A549 (cell line): ENCODE results near the gene RELT. TPM values are rescaled to one million over a fixed set of nuclear protein-coding genes. Genes with fewer than 3 reads are reported as not detected.

Experiments
- ATAC-seq, 2 experiments: fragments of 200-7000 bp in 1 of 2; fragments of >200 bp in 1 of 2; cut with Nextera tagmentation in 1 of 2; cut with Tn5 transposase in 1 of 2; 3 replicates each; pipeline versions ENCODE4 v1.8.0 to v1.9.1; 2018 to 2020; ENCODE audit warnings: mild to moderate bottlenecking in 1 of 2, moderate library complexity in 1 of 2
- CTCF ChIA-PET: fragments of 300-600 bp; sonication (Branson Sonifier 250); formaldehyde crosslinking; extraction: SDS; loops from one replicate; lab custom pipeline; 2021; ENCODE audit warnings: antibody characterized with exemption, inconsistent platforms; lab: Yijun Ruan, JAX
- POLR2A ChIA-PET: fragments of 350-600 bp; formaldehyde crosslinking; extraction: SDS; loops from one replicate; lab custom pipeline; 2021; ENCODE audit warnings: antibody characterized with exemption, inconsistent platforms; lab: Yijun Ruan, JAX
- DNase-seq, 2 experiments: peaks; one replicate each; pipeline versions ENCODE4 v3.0.0 to v3.0.0-alpha.2; 2011 to 2016; ENCODE audit warnings: low read depth in 1 of 2, low spot score in 1 of 2
- FAIRE-seq: peaks from 2 replicates; lab custom pipeline; 2011; peaks lifted over from hg19 to GRCh38; lab: Jason Lieb, UNC
- H3K27ac ChIP-seq, 2 experiments: fragments of >200 bp; sonication (Bioruptor Twin); formaldehyde crosslinking; 3 replicates each; pipeline ENCODE4 v1.5.1; 2016 to 2017
- H3K4me1 ChIP-seq: fragments of >200 bp; sonication (Bioruptor Twin); formaldehyde crosslinking; 3 replicates; pipeline ENCODE4 v1.6.1; 2016
- H3K4me2 ChIP-seq: fragments of >200 bp; sonication (Bioruptor Twin); formaldehyde crosslinking; 3 replicates; pipeline ENCODE4 v1.6.1; 2016
- H3K4me3 ChIP-seq: fragments of >200 bp; sonication (Bioruptor Twin); formaldehyde crosslinking; 3 replicates; pipeline ENCODE4 v1.5.1; 2016
- H3K9me3 ChIP-seq: fragments of >200 bp; sonication (Bioruptor Twin); formaldehyde crosslinking; 3 replicates; pipeline ENCODE4 v1.6.1; 2016
- CEBPB ChIP-seq, 2 experiments: fragments of >200 bp in 1 of 2; sonication (Bioruptor Twin) in 1 of 2; formaldehyde crosslinking in 1 of 2; IDR thresholded peaks; 2 replicates each; pipeline ENCODE4 v1.6.1; 2012 to 2016
- CTCF ChIP-seq: fragments of >200 bp; sonication (Bioruptor Twin); formaldehyde crosslinking; IDR thresholded peaks from 3 replicates; pipeline ENCODE4 v1.5.1; 2016
- HOXB13 ChIP-seq: fragments of 250-450 bp; sonication (Bioruptor Pico); IDR thresholded peaks from 2 replicates; pipeline ENCODE4 v1.5.0; 2020; ENCODE audit warnings: low read depth, mild to moderate bottlenecking, moderate library complexity
- JUN ChIP-seq, 2 experiments: fragments of >200 bp; sonication (Bioruptor Twin); formaldehyde crosslinking; IDR thresholded peaks; 2 replicates in 1 of 2; 3 replicates in 1 of 2; pipeline ENCODE4 v1.6.1; 2016 to 2017
- MAX ChIP-seq: IDR thresholded peaks from 2 replicates; pipeline ENCODE4 v1.6.1; 2012
- NR3C1 ChIP-seq: fragments of >200 bp; sonication (Bioruptor Twin); formaldehyde crosslinking; IDR thresholded peaks from 3 replicates; pipeline ENCODE4 v1.6.1; 2017
- POLR2AphosphoS2 ChIP-seq: conservative IDR thresholded peaks from 2 replicates; pipeline ENCODE4 v1.6.1; 2012; ENCODE audit warnings: low read length, improper control_type of control experiment, inconsistent platforms
- RARB ChIP-seq: fragments of 250-450 bp; sonication (Bioruptor Pico); IDR thresholded peaks from 2 replicates; pipeline ENCODE4 v1.8.0; 2021; ENCODE audit warnings: mild to moderate bottlenecking, moderate library complexity
- RFX5 ChIP-seq: fragments of 450-650 bp; IDR thresholded peaks from 2 replicates; pipeline ENCODE4 v1.7.1; 2014; ENCODE audit warnings: antibody characterized with exemption, mild to moderate bottlenecking, moderate library complexity
- RNF2 ChIP-seq: fragments of 200-600 bp; sonication (generic); IDR thresholded peaks from 2 replicates; pipeline ENCODE4 v1.6.1; 2016; ENCODE audit warnings: low read depth, mild to moderate bottlenecking, antibody characterized with exemption, moderate library complexity, borderline replicate concordance
- ZFP36 ChIP-seq: fragments of 450-650 bp; IDR thresholded peaks from 2 replicates; pipeline ENCODE4 v1.6.1; 2014; ENCODE audit warnings: borderline replicate concordance; ENCODE audit not compliant: partially characterized antibody
- ZSCAN20 ChIP-seq: fragments of 250-450 bp; sonication (Bioruptor Pico); IDR thresholded peaks from 2 replicates; pipeline ENCODE4 v1.8.0; 2022; ENCODE audit warnings: mild to moderate bottlenecking, moderate library complexity
- WGBS: methylation state at CpG from one replicate; pipeline ENCODE4 v1.1.6; 2017; ENCODE audit errors: missing lambda C conversion rate; 5-methylcytosine and 5-hydroxymethylcytosine counted together
- polyA plus RNA-seq, 4 experiments: library from polyadenylated mRNA; depleted of rRNA in 3 of 4; stranded (reverse); fragments of >200 nt; fragmentation: RNase III in 1 of 4; extraction: RNeasy Plus Mini Kit Qiagen cat#74134 plus additional on column Dnase treatment in 1 of 4; gene quantifications; 2 replicates in 3 of 4; 3 replicates in 1 of 4; pipeline ENCODE4 v1.2.3, GENCODE V29; 2011 to 2017
- TF ChIP-seq, protein P1 (sequence below): fragments of >200 bp; sonication (Bioruptor Twin); formaldehyde crosslinking; IDR thresholded peaks from 3 replicates; pipeline ENCODE4 v1.6.1; 2016

RELT gene
- polyA plus RNA-seq, 2 of the 4 experiments (the other 2 are of a cell fraction), result 2.9 to 5.2 TPM

- H3K4me3 ChIP-seq, result no peak overlapping the region
- no peak for ATAC-seq
- TF ChIP-seq, protein P1, sequence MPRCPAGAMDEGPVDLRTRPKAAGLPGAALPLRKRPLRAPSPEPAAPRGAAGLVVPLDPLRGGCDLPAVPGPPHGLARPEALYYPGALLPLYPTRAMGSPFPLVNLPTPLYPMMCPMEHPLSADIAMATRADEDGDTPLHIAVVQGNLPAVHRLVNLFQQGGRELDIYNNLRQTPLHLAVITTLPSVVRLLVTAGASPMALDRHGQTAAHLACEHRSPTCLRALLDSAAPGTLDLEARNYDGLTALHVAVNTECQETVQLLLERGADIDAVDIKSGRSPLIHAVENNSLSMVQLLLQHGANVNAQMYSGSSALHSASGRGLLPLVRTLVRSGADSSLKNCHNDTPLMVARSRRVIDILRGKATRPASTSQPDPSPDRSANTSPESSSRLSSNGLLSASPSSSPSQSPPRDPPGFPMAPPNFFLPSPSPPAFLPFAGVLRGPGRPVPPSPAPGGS, result no peak
- TF ChIP-seq CEBPB (IDR thresholded peaks at IDR 0.05) (no peak), JUN (IDR thresholded peaks at IDR 0.05) (no peak), ZSCAN20 (CRISPR knock-in tag) (no peak), RNF2 (no peak), HOXB13 (CRISPR knock-in tag) (no peak), RFX5 (no peak), NR3C1 (no peak)
- FAIRE-seq, result no peak
- WGBS, result 92% methylated on average over 6 of the region's 6 CpGs
- no peaks in the 10 kb centered on the region for H3K4me1 ChIP-seq
- no peak overlapping the region for H3K4me2 ChIP-seq
- H3K9me3 ChIP-seq, result no peaks in the 10 kb centered on the region
- ChIA-PET CTCF (interaction anchor here (0.7 to 24.4 kb wide), 8 partner anchors 15 to 262 kb away, joined by 3 to 667 read pairs (median 9); partner anchors contain the start of genes ARHGEF17 and RELT), POLR2A (interaction anchor here (0.5 kb wide), 1 partner anchor 93 kb away, joined by 4 read pairs; no protein-coding TSS in a partner anchor)
- DNase-seq, result no peak
- H3K27ac ChIP-seq, result no peak overlapping the region
Observed at GRCh38 chr11:73400293-73400692, 24.1 kb downstream of the RELT start.

GRCh38 chr11:73401217-73401923 is 25.2 kb downstream of the RELT start:
- H3K4me3 ChIP-seq, result no peak overlapping the region
- FAIRE-seq (no peak), DNase-seq (no peak), ATAC-seq (no peak)
- POLR2A ChIA-PET, result no interaction called here
- CTCF ChIA-PET, result interaction anchor here (1.0 to 24.4 kb wide), 8 partner anchors 8 to 261 kb away, joined by 3 to 667 read pairs (median 10); partner anchors contain the start of gene RELT
- no peaks in the 10 kb centered on the region for H3K9me3 ChIP-seq
- H3K4me2 ChIP-seq, result no peak overlapping the region
- TF ChIP-seq POLR2AphosphoS2, result peak; percentile 85; the same call in 1 of the 2 replicates
- no peak for TF ChIP-seq CTCF
- TF ChIP-seq ZFP36, result no peak
- no peak for TF ChIP-seq RARB (CRISPR knock-in tag)
- TF ChIP-seq, all 56 proteins: peak for 1
- H3K4me1 ChIP-seq, result no peaks in the 10 kb centered on the region
- no peak overlapping the region for H3K27ac ChIP-seq
- 73% methylated on average over 3 of the region's 3 CpGs for WGBS

GRCh38 chr11:73401924-73402833 is 26.0 kb downstream of the RELT start:
- Histone ChIP-seq H3K9me3 (no peaks in the 10 kb centered on the region), H3K4me1 (no peaks in the 10 kb centered on the region), H3K4me2 (no peak overlapping the region), H3K27ac (no peak overlapping the region), H3K4me3 (no peak overlapping the region)
- POLR2A ChIA-PET, result no interaction called here
- DNase-seq, result no peak
- CTCF ChIA-PET, result interaction anchor here (0.6 to 24.4 kb wide), 12 partner anchors 9 to 411 kb away, joined by 3 to 667 read pairs (median 4); partner anchors contain the start of gene RELT
- FAIRE-seq, result no peak
- no peak for ATAC-seq
- TF ChIP-seq MAX, result no peak
- TF ChIP-seq POLR2AphosphoS2, result peak; percentile 72; the same call in 1 of the 2 replicates
- 89% methylated on average over 15 of the region's 15 CpGs for WGBS
